ENCODE results near the gene GPBP1L1. TPM values are rescaled to one million over a fixed set of nuclear protein-coding genes. Genes with fewer than 3 reads are reported as not detected.

The GPBP1L1 gene
- total and polyA plus RNA-seq, 2 of the 4 experiments (the other 2 are of a cell fraction) = 31.5 to 57.4 TPM

- POLR2A ChIA-PET (ENCODE audit: unreplicated experiment) = interaction anchor here (0.6 kb wide), 1 partner anchor 123 kb away, joined by 3 read pairs; the partner anchor contains the start of gene PRDX1
- H3K18ac ChIP-seq (ENCODE audit: low read depth, low read length) = no peak overlapping the region
Observed at GRCh38 chr1:45644661-45645060, 41.7 kb downstream of the GPBP1L1 start.

More at GRCh38 chr1:45644661-45645060, 41.7 kb downstream of the GPBP1L1 start:
- Histone ChIP-seq H3K27me3 (ENCODE audit: control insufficient read depth, insufficient read depth, low read length) (no peaks in the 10 kb centered on the region), H3K79me1 (ENCODE audit: low read depth in 1 of 2, low read length in 2 of 2) (peaks cover 23 to 62% of the 10 kb centered on the region in 2 experiments), H4K5ac (ENCODE audit: low read depth, low read length) (no peak overlapping the region), H4K8ac (ENCODE audit: low read depth in 2 of 2, low read length in 2 of 2) (no peak overlapping the region), H3K56ac (ENCODE audit: extremely low read depth, insufficient read depth, low read length) (no peak overlapping the region), H3K27ac (ENCODE audit: insufficient read depth, low read length) (no peak overlapping the region), H4K20me1 (ENCODE audit: insufficient read depth, low read length) (peaks cover 12% of the 10 kb centered on the region; the same call in 1 of the 2 replicates), H2AK5ac (ENCODE audit: low read depth, low read length) (no peak overlapping the region), H2BK5ac (ENCODE audit: low read depth, low read length, poor library complexity, severe bottlenecking) (no peak overlapping the region), H3K9ac (ENCODE audit: low read depth, low read length) (no peak overlapping the region), H2BK120ac (ENCODE audit: low read depth, low read length) (no peak overlapping the region), H2AK9ac (replicated peaks; ENCODE audit: low read depth, low read length, poor library complexity) (no peak overlapping the region), H3K23ac (ENCODE audit: low read depth, low read length) (no peak overlapping the region), H2BK20ac (ENCODE audit: low read depth, low read length) (no peak overlapping the region), H3K36me3 (ENCODE audit: control insufficient read depth, insufficient read depth, low read length) (peaks cover 34% of the 10 kb centered on the region), H3K9me1 (ENCODE audit: insufficient read depth, low read length) (peaks cover 8% of the 10 kb centered on the region), H3K9me3 (ENCODE audit: control insufficient read depth, insufficient read depth, low read length) (no peaks in the 10 kb centered on the region), H3K14ac (replicated peaks; ENCODE audit: low read depth, low read length) (no peak overlapping the region), H2BK15ac (ENCODE audit: low read depth, low read length) (no peak overlapping the region), H4K91ac (ENCODE audit: insufficient read depth, low read depth, low read length) (no peak overlapping the region), H3K4ac (ENCODE audit: low read depth, low read length) (no peak overlapping the region), H3K4me1 (ENCODE audit: control insufficient read depth, insufficient read depth, low read length) (peaks cover 5% of the 10 kb centered on the region), H2AFZ (replicated peaks; ENCODE audit: low read length, poor library complexity) (no peak overlapping the region), H3K4me2 (ENCODE audit: low read depth, low read length) (no peak overlapping the region), H3K4me3 (ENCODE audit: insufficient read depth, low read depth, low read length) (no peak overlapping the region)
- DNase-seq (no peak), ATAC-seq (ENCODE audit: low read depth) (no peak)
- intact Hi-C loops (cut with micrococcal nuclease) = loop anchor here (5.0 kb wide), 1 partner anchor 238 kb away; no protein-coding TSS in a partner anchor
- in situ Hi-C loops (cut with MboI; ENCODE audit: low sequenced_read_pairs) = no loop called here
- dilution Hi-C loops (cut with HindIII; ENCODE audit: low sequenced_read_pairs, unreplicated experiment) = no loop called here
- TF ChIP-seq MAZ (IDR thresholded peaks at IDR 0.05; ENCODE audit: borderline replicate concordance, low read depth, low read length) (no peak), RCOR1 (IDR thresholded peaks at IDR 0.05; ENCODE audit: insufficient replicate concordance, low read length) (no peak), RFX5 (IDR thresholded peaks at IDR 0.05; ENCODE audit: low read depth, low read length) (no peak), MXI1 (IDR thresholded peaks at IDR 0.05; ENCODE audit: borderline replicate concordance, low read depth, low read length) (no peak), USF2 (IDR thresholded peaks at IDR 0.05; ENCODE audit: low read depth, low read length) (no peak), SMC3 (IDR thresholded peaks at IDR 0.05; ENCODE audit: low read depth, low read length) (no peak), RAD21 (IDR thresholded peaks at IDR 0.05; ENCODE audit: low read length) (no peak)
- no CpG with 5 or more reads among the region's 2 CpGs for WGBS, 2 experiments (ENCODE audit: extremely low coverage in 2 of 2, insufficient read length in 1 of 2)
- CTCF ChIA-PET = interaction anchor here (1.1 kb wide), 1 partner anchor 35 kb away, joined by 3 read pairs; no protein-coding TSS in a partner anchor
- BruUV-seq (replicated peaks) = no TSS peak
